ENCODE measurements around the gene FGB.

DNA sequence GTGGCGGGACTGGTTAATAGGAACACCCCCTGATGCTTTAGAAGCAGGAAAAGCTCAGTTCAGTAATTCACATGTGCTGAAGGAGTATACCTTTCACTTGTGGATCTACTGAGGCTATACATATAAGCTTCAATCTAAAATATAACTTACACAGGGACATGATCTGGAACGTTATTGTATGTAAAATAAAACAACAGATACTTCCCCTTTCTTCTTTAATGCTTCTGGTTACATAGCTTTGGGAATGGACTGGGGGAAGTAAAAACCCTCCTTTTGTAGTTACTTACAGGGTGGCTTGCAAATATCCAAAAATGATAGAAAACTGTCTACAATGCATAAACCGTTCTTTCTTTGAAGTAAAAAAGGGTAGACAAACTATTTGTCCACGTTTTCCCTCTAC is 47.8 kb downstream of the FGB start:
- TF ChIP-seq, protein P1, sequence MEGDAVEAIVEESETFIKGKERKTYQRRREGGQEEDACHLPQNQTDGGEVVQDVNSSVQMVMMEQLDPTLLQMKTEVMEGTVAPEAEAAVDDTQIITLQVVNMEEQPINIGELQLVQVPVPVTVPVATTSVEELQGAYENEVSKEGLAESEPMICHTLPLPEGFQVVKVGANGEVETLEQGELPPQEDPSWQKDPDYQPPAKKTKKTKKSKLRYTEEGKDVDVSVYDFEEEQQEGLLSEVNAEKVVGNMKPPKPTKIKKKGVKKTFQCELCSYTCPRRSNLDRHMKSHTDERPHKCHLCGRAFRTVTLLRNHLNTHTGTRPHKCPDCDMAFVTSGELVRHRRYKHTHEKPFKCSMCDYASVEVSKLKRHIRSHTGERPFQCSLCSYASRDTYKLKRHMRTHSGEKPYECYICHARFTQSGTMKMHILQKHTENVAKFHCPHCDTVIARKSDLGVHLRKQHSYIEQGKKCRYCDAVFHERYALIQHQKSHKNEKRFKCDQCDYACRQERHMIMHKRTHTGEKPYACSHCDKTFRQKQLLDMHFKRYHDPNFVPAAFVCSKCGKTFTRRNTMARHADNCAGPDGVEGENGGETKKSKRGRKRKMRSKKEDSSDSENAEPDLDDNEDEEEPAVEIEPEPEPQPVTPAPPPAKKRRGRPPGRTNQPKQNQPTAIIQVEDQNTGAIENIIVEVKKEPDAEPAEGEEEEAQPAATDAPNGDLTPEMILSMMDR (conservative IDR thresholded peaks at IDR 0.05 in 1 of 2, IDR thresholded peaks at IDR 0.05 in 1 of 2; ENCODE audit: extremely low read depth in 1 of 2, insufficient read depth in 1 of 2, low read depth in 1 of 2, low read length in 2 of 2), result no peak
- TF ChIP-seq EZH2 (IDR thresholded peaks at IDR 0.05; ENCODE audit: borderline replicate concordance, low read length), result no peak

All from mammary epithelial cell (primary cell).